ENCODE measurements around the gene RPS21. TPM values are rescaled to one million over a fixed set of nuclear protein-coding genes. Genes with fewer than 3 reads are reported as not detected.

RPS21 gene
- total and polyA plus RNA-seq, 2 of the 4 experiments (the other 2 are of a cell fraction), result 2,710 to 4,298 TPM

- peaks cover 8% of the 10 kb centered on the region; the same call in 1 of the 2 replicates for H3K9me1 ChIP-seq (ENCODE audit: insufficient read depth, low read length)
- no peaks in the 10 kb centered on the region for H3K36me3 ChIP-seq (ENCODE audit: control insufficient read depth, insufficient read depth, low read length)
- H3K9me3 ChIP-seq (ENCODE audit: control insufficient read depth, insufficient read depth, low read length), result no peaks in the 10 kb centered on the region
- no peak for ATAC-seq (ENCODE audit: low read depth)
- no peaks in the 10 kb centered on the region for H3K27me3 ChIP-seq (ENCODE audit: control insufficient read depth, insufficient read depth, low read length)
- no peak overlapping the region; the same call in 1 of the 2 replicates for H4K5ac ChIP-seq (ENCODE audit: low read depth, low read length)
- intact Hi-C loops (cut with micrococcal nuclease), result no loop called here
- no peak overlapping the region for H2BK120ac ChIP-seq (ENCODE audit: low read depth, low read length)
- 26% methylated on average over 19 of the region's 37 CpGs; no CpG with 5 or more reads in 1 of the 2 experiments for WGBS, 2 experiments (ENCODE audit: extremely low coverage in 2 of 2, insufficient read length in 1 of 2)
- no peak overlapping the region for H3K23ac ChIP-seq (ENCODE audit: low read depth, low read length)
- no peak overlapping the region for H4K8ac ChIP-seq (ENCODE audit: low read depth in 2 of 2, low read length in 2 of 2)
- CTCF ChIA-PET, result interaction anchor here (0.5 to 2.2 kb wide), 6 partner anchors 10 to 66 kb away, joined by 3 to 8 read pairs (median 3); partner anchors contain the start of gene ADRM1
- in situ Hi-C loops (cut with MboI; ENCODE audit: low sequenced_read_pairs), result no loop called here
- H3K14ac ChIP-seq (replicated peaks; ENCODE audit: low read depth, low read length), result no peak overlapping the region
- no TSS peak for BruUV-seq (replicated peaks)
- H4K91ac ChIP-seq (ENCODE audit: insufficient read depth, low read depth, low read length), result no peak overlapping the region
- H3K4me2 ChIP-seq (ENCODE audit: low read depth, low read length), result peak overlapping the region; percentile 32; the same call in 1 of the 2 replicates
- dilution Hi-C loops (cut with HindIII; ENCODE audit: low sequenced_read_pairs, unreplicated experiment), result no loop called here
- no peak overlapping the region for H2AK5ac ChIP-seq (ENCODE audit: low read depth, low read length)
- H3K18ac ChIP-seq (ENCODE audit: low read depth, low read length), result no peak overlapping the region
- POLR2A ChIA-PET (ENCODE audit: unreplicated experiment), result no interaction called here
- H2BK5ac ChIP-seq (ENCODE audit: low read depth, low read length, poor library complexity, severe bottlenecking), result no peak overlapping the region
- H3K27ac ChIP-seq (ENCODE audit: insufficient read depth, low read length), result no peak overlapping the region
- H4K20me1 ChIP-seq (ENCODE audit: insufficient read depth, low read length), result peaks cover 26% of the 10 kb centered on the region
- no peak for DNase-seq
- H3K4me3 ChIP-seq (ENCODE audit: insufficient read depth, low read depth, low read length), result no peak overlapping the region
- H3K79me1 ChIP-seq (ENCODE audit: low read depth in 1 of 2, low read length in 2 of 2), result no peaks in the 10 kb centered on the region
- no peak overlapping the region for H2AK9ac ChIP-seq (replicated peaks; ENCODE audit: low read depth, low read length, poor library complexity)
- H3K4me1 ChIP-seq (ENCODE audit: control insufficient read depth, insufficient read depth, low read length), result peaks cover 33% of the 10 kb centered on the region
- H3K9ac ChIP-seq (ENCODE audit: low read depth, low read length), result no peak overlapping the region
- no peak overlapping the region for H3K56ac ChIP-seq (ENCODE audit: extremely low read depth, insufficient read depth, low read length)
- H2AFZ ChIP-seq (replicated peaks; ENCODE audit: low read length, poor library complexity), result peak overlapping the region; percentile 62
- TF ChIP-seq RFX5 (IDR thresholded peaks at IDR 0.05; ENCODE audit: low read depth, low read length), result no peak
- TF ChIP-seq BHLHE40 (IDR thresholded peaks at IDR 0.05; ENCODE audit: low read depth, low read length), result no peak
- TF ChIP-seq CHD1 (IDR thresholded peaks at IDR 0.05; ENCODE audit: low read depth, low read length), result no peak
- no peak for TF ChIP-seq MXI1 (IDR thresholded peaks at IDR 0.05; ENCODE audit: borderline replicate concordance, low read depth, low read length)
- no peak for TF ChIP-seq NFE2L2 (IDR thresholded peaks at IDR 0.05; ENCODE audit: low read depth, low read length)
- TF ChIP-seq USF2 (IDR thresholded peaks at IDR 0.05; ENCODE audit: low read depth, low read length), result no peak
- no peak for TF ChIP-seq MAZ (IDR thresholded peaks at IDR 0.05; ENCODE audit: borderline replicate concordance, low read depth, low read length)
- TF ChIP-seq, protein P1, sequence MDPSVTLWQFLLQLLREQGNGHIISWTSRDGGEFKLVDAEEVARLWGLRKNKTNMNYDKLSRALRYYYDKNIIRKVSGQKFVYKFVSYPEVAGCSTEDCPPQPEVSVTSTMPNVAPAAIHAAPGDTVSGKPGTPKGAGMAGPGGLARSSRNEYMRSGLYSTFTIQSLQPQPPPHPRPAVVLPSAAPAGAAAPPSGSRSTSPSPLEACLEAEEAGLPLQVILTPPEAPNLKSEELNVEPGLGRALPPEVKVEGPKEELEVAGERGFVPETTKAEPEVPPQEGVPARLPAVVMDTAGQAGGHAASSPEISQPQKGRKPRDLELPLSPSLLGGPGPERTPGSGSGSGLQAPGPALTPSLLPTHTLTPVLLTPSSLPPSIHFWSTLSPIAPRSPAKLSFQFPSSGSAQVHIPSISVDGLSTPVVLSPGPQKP (IDR thresholded peaks at IDR 0.05; ENCODE audit: borderline replicate concordance, low read depth, low read length), result no peak
- H2BK15ac ChIP-seq (ENCODE audit: low read depth, low read length), result no peak overlapping the region
- no peak overlapping the region for H3K4ac ChIP-seq (ENCODE audit: low read depth, low read length)
- H2BK20ac ChIP-seq (ENCODE audit: low read depth, low read length), result no peak overlapping the region
Observed at GRCh38 chr20:62367633-62368391, 19.1 kb upstream of the RPS21 start.

All from IMR-90 (cell line).